GM18873 (cell line): ENCODE measurements around the gene MVB12B.
"Not testable (repeated sequence)": the region's sequence is repeated elsewhere in the genome, so short reads cannot be mapped to it uniquely, and the experiment has no call there.

Experiments used
- ATAC-seq: cut with Tn5 transposase; IDR thresholded peaks from one replicate; pipeline ENCODE4 v1.9.1; 2021; ENCODE audit warnings: mild to moderate bottlenecking, moderate library complexity, moderate number of reproducible peaks; ENCODE audit not compliant: unreplicated experiment, low FRiP score

The MVB12B gene

DNA sequence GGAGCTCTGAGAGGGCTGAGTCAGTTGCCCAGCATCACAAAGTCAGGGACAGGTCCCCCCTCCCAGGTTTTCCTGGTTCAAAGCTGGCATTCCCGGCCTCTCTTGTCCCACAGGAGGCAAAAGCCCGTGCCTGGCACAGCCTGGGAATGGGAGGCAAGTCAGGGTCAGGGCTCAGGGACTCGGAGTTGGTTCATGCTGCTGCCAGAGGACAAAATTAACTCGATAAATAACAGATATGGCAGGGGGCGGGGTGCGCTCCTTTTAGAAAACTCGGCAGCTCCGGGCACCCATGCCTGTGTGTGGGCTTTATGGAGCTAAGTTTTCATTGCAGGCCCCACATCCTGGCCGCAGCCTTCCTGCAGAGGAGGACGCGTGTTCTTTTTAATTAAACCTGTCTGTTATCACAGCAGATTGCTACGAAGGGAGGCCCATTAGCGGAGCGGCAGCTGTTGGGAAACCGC is 224.3 kb downstream of the MVB12B start:
- no peak for ATAC-seq

- ATAC-seq, result no peak
Measured at GRCh38 chr9:126551812-126552211, 225.2 kb downstream of the MVB12B start.

DNA sequence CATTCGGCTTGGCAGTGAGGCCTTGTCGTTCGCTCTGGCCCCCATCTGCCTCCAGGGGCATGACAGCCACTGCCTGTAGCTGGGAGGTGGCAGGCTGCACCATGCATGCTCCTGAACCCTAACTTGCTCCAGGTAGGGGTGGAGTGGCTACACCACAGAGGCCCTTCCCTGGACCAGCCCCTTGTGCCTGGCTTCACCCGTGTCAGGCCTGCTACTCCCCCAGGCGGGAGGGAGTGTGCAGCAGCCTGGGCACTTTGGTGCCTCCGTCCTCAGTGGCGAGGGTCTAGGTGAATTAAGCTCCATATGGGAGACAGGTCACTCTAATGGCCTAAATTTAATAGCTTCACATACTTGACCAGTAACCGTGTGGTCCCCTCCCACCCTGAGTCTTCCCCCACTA is 227.7 kb downstream of the MVB12B start:
- no peak for ATAC-seq

GRCh38 chr9:126555421-126555820 is 228.8 kb downstream of the MVB12B start:
- ATAC-seq, result not testable (repeated sequence)
